ENCODE measurements around the gene ECSCR. TPM values are rescaled to one million over a fixed set of nuclear protein-coding genes. Genes with fewer than 3 reads are reported as not detected.

The ECSCR gene, protein sequence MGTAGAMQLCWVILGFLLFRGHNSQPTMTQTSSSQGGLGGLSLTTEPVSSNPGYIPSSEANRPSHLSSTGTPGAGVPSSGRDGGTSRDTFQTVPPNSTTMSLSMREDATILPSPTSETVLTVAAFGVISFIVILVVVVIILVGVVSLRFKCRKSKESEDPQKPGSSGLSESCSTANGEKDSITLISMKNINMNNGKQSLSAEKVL
- total RNA-seq: 11.3 TPM

DNA sequence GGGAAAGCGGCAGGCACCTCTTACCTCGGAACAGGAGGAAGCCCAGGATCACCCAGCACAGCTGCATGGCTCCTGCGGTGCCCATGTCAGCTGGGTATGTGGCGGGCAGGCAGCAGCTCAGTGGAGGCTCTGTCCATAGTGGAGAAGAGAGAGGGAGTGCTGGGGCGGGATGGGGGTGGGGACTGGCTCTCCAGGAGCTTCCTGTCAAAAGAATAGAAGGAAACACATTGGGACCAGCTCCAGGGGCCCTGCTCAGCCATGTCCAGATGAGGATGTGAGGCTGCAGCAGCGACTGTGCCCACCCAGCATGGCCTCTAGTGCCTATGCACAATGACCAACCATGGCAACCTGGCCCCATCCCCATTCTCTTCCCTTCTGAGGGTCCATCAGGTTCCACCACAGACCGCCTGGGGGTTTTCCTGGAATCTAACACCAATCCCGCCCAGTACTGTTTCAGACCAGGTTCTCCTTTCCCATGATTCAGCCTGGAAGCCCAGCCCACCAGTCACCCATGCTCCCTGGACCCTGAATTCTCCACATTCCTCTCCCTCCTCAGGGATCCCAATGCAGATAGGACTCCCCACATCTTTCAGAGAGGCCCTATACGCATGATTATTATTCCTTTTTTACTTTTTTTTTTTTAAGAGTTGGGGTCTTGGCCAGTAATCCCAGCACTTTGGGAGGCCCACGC lies at the start of gene ECSCR:
Gene ECSCR (minus strand): TSS at position 158 of the 691 bp plus-strand sequence. CDS start 73 bp downstream, at position 85.

DNA sequence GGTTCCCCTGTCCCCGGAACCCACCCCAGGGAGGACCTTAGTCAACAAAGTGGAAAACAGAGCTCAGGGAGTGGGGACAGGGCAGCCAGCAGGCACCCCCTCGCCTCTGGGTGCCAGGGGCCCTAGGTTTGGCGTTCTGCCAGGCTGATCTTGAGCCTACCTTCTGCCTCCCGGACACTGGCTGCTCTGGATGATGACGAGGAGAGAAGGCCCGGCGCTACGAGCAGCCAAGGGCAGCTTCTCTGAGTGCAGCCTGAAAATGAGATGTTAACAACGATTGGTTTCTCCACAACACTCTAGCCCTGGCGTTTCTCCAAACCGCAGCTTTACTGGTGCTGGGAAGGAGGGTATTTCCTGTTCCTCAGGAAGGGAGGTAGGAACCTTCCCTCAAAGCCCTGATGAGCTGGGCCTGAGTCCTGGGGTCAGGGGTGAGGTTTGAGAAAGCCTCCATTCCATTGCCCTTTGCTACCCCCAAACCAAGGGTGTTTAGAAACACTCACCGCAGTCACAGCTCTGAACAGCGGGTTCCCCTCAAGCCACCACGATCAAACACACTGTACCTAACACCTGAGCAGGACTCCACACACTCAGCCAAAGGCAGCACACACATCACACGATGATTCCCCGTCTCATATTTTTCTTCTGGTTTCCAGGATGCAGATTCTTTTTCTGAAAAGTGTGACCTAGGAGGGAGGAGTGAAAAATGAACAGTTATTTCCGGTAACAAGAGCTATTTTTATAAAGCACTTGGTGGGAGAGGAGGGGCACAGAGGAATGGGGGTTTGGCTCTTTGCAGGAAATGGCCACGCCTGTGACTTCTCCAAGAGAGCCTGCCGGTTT lies 19.7 kb upstream of the ECSCR start, which contains the start of gene STING1:
Gene STING1 (minus strand): TSS at position 709 of the 840 bp plus-strand sequence. CDS start 1,054 bp downstream, outside the sequence.

DNA sequence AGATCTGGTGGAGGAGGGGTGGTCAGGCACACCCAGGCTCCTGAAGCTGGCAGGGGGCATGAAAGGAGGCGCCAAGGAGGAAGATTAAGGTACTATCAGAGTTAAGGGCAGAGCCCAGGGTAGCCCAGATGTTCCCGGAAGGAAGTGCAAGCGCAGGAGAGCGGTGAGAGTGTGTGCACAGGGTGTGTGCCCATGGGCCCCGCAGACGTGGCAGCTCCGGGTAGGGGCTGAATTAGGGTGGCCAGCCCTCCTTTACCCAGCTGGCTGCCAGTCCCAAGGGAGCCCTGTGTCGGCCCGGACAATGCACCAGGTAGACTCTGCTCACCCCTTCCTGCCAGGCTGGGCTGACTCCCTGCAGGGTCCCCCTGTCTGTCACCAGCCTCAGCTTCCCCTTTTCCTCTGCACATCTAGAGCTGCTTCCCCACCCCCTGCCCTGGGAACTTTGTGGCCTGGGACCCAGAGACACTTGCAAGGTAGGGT lies 8.3 kb upstream of the ECSCR start, which contains the start of gene SMIM33:
Gene SMIM33 (plus strand): TSS at position 184 of the 480 bp plus-strand sequence. CDS start 118 bp downstream, at position 302.

DNA sequence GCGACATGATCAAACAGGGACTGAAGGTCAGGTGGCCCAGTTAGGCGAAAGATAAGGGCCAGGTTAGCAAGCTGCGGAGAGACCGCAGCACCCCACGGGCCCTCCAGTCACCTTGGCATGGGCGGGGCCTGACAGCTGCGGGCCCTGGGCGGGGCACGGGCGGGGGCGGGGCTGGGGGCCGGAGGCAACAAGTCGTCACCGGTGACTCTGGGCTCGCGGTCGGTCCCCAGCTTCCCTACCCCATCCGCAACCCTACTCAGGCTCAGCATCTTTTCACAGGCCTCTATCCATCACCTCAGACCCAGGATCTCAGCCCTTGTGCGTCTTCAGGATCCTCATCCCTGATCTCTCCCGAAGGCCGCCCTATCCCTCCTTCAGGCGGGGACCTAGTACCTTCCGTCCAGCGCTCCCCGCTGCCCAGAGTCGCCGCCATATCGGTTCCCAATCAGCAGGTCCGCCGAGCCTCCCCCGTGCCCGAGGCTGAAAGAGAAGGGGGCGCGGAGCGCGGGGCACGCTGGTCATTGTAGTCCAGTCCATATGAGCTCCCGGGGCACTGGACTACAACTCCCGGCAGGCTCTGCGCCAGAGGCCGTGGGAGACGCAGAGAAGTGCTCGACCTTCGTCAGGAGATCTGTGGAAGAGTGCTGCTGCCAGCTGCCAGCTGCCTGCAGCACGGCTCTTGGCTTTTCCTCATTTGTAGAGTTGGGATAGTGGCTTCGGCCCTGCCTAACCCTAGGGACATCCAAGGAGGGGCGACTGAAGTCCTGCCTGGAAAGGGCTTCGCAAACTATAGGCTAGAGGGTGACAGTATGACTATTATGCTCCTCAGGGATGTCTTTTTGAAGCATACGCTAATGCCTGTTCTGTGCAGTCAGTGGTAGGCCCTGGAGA lies 23.3 kb downstream of the ECSCR start, which contains the start of gene DNAJC18:
Gene DNAJC18 (minus strand): TSS at position 513 of the 891 bp plus-strand sequence. CDS start 80 bp downstream, at position 433.

DNA sequence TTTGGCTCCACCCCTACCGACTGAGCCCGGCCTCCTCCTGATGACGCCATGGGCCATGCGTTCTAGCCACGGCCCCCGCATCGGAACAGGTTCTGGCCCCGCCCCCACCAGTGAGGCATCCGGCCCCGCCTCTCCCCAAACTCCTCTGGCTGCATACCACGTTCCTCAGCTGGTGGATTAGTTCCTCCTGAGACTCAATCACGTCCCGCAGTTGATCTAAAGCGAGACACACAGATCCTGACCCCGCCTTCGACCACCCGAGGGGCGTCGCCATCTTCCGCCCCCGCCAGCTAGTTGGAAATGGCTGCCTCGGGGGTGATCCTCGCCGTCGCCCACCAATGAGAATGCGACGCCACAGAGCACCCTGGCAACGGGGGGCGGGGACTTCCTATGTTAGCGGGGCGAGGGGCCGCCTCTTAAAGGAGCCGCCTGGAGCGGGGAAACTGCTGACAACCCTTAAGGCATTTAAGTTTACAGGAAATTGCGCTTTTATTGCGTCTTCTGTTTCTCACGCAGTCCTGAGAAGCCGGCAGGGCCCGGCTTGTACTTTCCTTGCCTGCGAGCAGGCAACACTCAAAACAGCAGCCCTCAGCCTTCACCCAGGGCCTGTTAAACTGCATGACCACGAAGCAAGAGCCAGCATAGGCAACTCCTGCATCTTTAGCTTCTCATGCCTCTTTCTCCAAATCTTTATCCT lies 58.6 kb downstream of the ECSCR start, which contains the start of gene SPATA24:
Gene SPATA24 (minus strand): TSS at position 303 of the 697 bp plus-strand sequence. CDS start 29 bp downstream, at position 274.

Small RNA genes within 50 kb of the gene (small RNA-seq; reads per million reads assigned to genes)
- 0.72 reads per million, percentile 68 among the genes with 10 or more reads in this experiment for gene RNU5B-4P

Other genes with a start within 250 kb of the ECSCR start
- 609 TPM for gene MATR3, start 169.0 kb downstream of the ECSCR start, total RNA-seq
- 135 TPM for gene PAIP2, start 120.9 kb downstream of the ECSCR start, total RNA-seq
- gene SLC23A1, start 79.4 kb downstream of the ECSCR start, total RNA-seq: 0.69 TPM
- not detected for gene MZB1, start 72.8 kb downstream of the ECSCR start, total RNA-seq
- gene PROB1, start 67.6 kb downstream of the ECSCR start, total RNA-seq: 2.8 TPM
- gene SPATA24, start 58.7 kb downstream of the ECSCR start, total RNA-seq: 8.5 TPM
- 54.0 TPM for gene DNAJC18, start 23.2 kb downstream of the ECSCR start, total RNA-seq
- not detected for gene SMIM33, start 8.3 kb upstream of the ECSCR start, total RNA-seq
- 9.9 TPM for gene STING1, start 20.0 kb upstream of the ECSCR start, total RNA-seq
- 122 TPM for gene UBE2D2, start 98.6 kb upstream of the ECSCR start, total RNA-seq
- gene CXXC5, start 185.6 kb upstream of the ECSCR start, total RNA-seq: 53.5 TPM